NT2/D1 (cell line): ENCODE results near the gene COPE.

Experiments
- YY1 ChIP-seq: IDR thresholded peaks from 2 replicates; pipeline ENCODE4 v1.6.1; 2011; ENCODE audit not compliant: insufficient read length, insufficient read depth
- ZNF274 ChIP-seq: IDR thresholded peaks from 2 replicates; pipeline ENCODE4 v1.6.1; 2011; ENCODE audit warnings: mild to moderate bottlenecking, low read depth, low read length

DNA sequence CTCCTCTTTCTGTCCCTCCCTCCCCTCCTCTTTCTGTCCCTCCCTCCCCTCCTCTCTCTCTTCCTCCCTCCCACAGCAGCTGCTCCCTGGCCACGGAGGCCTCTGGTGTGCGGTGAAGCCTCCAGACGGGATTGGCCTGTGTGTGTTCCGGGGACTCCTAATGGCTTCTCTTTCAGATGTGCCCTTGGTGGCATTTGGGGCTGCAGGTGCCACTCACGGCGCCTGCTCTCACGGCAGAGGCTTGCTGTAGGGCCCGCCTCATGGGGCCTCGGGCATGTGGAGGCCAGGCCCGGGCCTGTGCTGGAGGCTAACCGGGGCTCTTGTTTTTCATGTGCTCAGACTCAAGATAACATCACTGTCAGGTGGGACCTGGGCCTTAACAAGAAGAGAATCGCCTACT, 66.5 kb downstream of the COPE start:
- TF ChIP-seq ZNF274 (no peak), YY1 (no peak)
